Heart left ventricle (tissue), 13 donors: ENCODE results near the gene OAT.

Source experiments
- CTCF ChIP-seq, 12 donors: fragments of 200-600 bp; sonication (generic) in 4 of 12; IDR thresholded peaks; one replicate each; pipeline versions ENCODE4 v1.5.0 to v1.8.0; 2018 to 2022; ENCODE audit warnings: antibody characterized with exemption in 12 of 12, mild to moderate bottlenecking in 5 of 12
- POLR2A ChIP-seq, 2 donors: fragments of 450-650 bp; IDR thresholded peaks; one replicate each; pipeline ENCODE4 v1.6.1; 2017; ENCODE audit warnings: antibody characterized with exemption in 2 of 2, mild to moderate bottlenecking in 2 of 2, moderate library complexity in 2 of 2
- donor health status: ischemic (EF 13 %, LVEDD 7.1; RV severe dilation, severe dysfunction).
- donor health status: DM: no; HTN: yes; CAD: no.
- donor health status: DM: no; HTN: no; CAD: no.
- donor health status: ischemic (EF 25% LVEDD 6.9; RV normal size, moderate dysfunction).
- donor health status: ischemic (EF 25% LVEDD 5.7; RV mildly dilated, moderate dysfunction).
- donor health status: ischemic (EF 35%, LVEDD 5.7; RV mildly dilated, moderate dysfunction).
- donor health status: nonischemic (EF 11% LVEDD 7.7; RV severe dilation, severe dysfunction).
- donor health status: DM: yes; HTN: yes; CAD: no.
- donor health status: PGD.
- donor health status: ischemic (EF 29% LVEDD 5.4; RV normal size, mild dysfunction).
- donor health status: nonischemic (EF 23%, LVEDD 6.1; RV moderate dilation, normal function).

GRCh38 chr10:124446830-124447750 lies 28.4 kb upstream of the OAT start:
- TF ChIP-seq CTCF (IDR thresholded peaks at IDR 0.05) (no peak), POLR2A (IDR thresholded peaks at IDR 0.05) (no peak)
